GM12801 (cell line): ENCODE results near the gene NPDC1.

Experiments
- CTCF ChIP-seq: IDR thresholded peaks from one replicate; pipeline ENCODE4 v1.5.1; 2011; ENCODE audit warnings: control low read depth; ENCODE audit not compliant: insufficient read length; ENCODE audit errors: extremely low read depth

The NPDC1 gene

GRCh38 chr9:137015540-137015930 is 30.4 kb downstream of the NPDC1 start:
- TF ChIP-seq CTCF = no peak

GRCh38 chr9:137014776-137015539 is 31.0 kb downstream of the NPDC1 start:
- no peak for TF ChIP-seq CTCF

- TF ChIP-seq CTCF = no peak
Measured at GRCh38 chr9:137014166-137014565, 31.8 kb downstream of the NPDC1 start.

- TF ChIP-seq CTCF = no peak
Measured at GRCh38 chr9:137013571-137013940, 32.4 kb downstream of the NPDC1 start.

- TF ChIP-seq CTCF = no peak
Measured at GRCh38 chr9:137012694-137013570, 33.0 kb downstream of the NPDC1 start.

GRCh38 chr9:137011907-137012675 is 33.9 kb downstream of the NPDC1 start:
- TF ChIP-seq CTCF = no peak

GRCh38 chr9:137011156-137011555 is 34.8 kb downstream of the NPDC1 start:
- TF ChIP-seq CTCF = no peak
